Islet of Langerhans (tissue), 1 donor: ENCODE data around the gene RIC8A.

Source experiments
- FAIRE-seq: peaks from one replicate; lab custom pipeline; 2011; peaks lifted over from hg19 to GRCh38; lab: Jason Lieb, UNC

RIC8A gene

DNA sequence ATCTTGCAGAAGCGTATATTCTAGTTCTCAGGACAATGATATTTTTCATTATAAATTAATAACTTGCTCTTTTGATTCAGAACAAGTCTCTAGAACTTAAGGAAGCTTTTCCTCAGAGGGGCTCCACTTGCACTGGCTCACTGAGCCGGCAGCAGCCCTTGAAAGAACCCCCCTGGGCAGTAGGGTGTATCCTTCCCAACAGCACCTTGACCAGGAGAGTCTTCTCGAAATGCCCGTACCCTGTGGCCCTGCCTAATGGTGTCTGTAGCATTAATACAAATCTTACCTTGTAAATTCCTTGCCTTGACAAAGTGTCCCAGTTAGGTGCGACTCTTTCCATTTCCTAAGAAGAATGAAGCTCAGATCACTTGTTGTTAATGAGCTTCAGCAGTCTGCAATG is 42.8 kb downstream of the RIC8A start:
- no peak for FAIRE-seq

- no peak for FAIRE-seq
These were observed 43.3 kb downstream of the RIC8A start for GRCh38 chr11:250740-251299.

GRCh38 chr11:251550-251949 is 44.0 kb downstream of the RIC8A start:
- no peak for FAIRE-seq

DNA sequence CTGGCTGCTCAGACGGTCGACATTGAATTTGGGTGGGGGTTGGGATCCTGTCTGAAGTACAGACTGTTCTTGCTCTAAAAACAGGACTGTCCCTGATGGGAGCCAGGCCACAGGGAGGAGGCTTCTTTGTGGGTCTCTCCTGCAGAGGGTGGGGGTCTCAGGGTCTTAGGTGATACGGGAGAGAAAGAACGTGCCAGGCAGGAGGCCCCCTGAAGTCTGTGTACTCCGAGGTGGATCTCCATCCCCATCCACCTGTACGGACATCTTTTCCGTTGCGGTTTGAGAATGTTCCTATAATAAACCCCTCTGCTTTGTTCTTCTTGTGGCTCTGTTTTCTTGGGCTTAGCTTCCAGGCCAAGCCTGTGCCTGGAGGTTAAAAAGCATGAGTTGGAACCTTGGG is 45.2 kb downstream of the RIC8A start:
- FAIRE-seq, result no peak

DNA sequence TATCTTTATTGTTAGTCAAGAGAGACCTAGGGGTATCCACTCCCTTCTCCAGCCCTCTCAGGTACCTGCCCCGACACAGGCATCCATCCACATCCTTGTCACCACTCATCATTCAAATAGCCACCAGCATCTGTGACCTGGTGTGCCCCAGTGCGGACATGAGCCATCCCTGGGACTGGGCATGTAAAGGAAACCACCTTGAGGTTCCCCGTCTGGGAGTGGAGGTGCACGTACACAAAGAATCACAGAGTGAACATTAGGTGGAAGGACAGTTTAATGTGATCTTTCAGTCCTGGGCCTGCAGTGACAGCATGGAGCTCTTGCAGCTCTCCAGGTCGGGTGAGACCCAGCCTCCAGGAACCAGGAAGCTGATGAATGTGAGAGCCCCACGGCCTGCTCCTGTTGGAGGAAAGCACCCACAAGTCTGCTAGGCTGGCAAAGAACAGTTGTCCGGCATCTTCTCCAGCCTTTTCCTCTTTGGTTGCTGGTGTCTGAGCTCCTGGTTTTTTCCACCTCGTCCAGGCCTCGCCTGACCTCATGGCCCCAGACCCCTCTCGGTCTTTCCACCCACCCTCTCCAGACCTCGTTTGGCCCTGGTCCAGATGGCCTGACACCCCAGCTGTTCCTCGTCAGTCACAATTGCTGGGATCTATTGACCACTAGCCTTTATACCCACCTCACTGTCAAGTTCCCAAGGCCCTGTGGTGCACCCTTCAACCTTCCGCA is 45.8 kb downstream of the RIC8A start:
- no peak for FAIRE-seq

DNA sequence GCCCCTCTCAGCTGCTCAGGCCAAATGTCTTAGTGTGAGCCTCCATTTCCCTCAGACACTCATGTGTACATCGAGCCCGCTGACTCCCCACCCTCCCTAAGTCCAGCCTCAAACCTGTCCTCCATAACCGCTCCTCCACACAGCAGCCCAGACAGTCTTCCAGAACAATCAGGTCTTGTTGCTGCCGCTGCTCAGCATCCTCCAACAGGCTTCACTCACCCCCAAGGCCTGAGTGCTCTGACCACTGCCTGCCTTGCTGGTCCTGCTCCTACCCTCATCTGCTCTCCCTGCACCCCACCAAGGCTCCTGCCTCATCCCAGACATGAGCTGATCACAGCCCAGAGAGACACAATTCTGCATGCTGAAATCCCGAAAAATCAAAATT is 46.4 kb downstream of the RIC8A start:
- no peak for FAIRE-seq

GRCh38 chr11:255176-255575 is 47.7 kb downstream of the RIC8A start:
- no peak for FAIRE-seq

DNA sequence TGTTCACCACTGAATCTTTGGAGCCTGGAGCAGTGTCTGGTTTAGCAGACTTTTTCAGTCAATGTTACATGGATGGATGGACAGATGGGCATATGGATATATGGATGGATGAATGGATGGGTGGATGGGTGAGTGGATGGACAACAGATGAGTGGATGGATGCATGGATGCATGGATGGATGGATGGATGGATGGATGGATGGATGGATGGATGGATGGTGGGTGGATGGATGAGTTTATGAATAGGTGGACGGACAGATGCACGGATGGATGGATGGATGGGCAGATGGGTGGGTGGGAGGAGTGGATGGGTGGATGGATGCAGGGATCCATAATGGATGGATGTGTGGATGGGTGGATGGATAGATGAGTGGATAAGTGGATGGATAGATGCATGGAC is 48.3 kb downstream of the RIC8A start:
- FAIRE-seq, result no peak

GRCh38 chr11:256952-257737 is 49.6 kb downstream of the RIC8A start:
- no peak for FAIRE-seq

DNA sequence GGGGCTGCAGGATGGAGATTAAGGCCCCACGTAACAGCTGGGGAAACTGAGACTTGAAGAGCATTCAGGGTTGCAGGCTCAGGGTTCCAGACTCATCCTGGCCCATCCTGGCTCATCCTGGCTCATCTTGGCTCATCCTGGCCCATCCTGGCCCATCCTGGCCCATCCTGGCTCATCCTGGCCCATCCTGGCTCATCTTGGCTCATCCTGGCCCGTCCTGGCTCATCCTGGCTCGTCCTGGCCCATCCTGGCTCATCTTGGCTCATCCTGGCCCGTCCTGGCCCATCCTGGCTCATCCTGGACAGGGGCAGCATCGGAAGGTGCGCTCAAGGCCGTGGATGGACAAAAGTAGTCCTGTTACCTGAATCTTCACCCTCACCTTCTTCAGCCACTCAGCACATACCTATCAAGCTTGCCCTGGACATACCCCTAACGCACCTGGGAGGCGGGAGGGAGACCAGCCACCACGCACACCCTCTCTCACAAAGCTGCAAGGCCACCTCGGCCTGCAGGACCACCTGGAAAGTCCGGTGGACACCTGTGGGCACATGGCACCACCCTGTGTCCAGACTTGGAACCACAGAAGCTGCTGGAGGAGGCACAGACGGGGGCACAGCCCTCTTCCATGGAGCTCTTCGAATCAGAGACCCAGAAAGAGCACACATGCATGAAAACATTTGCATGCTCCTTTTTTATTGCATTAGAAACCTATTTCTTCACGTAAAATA is 50.4 kb downstream of the RIC8A start:
- FAIRE-seq, result no peak

GRCh38 chr11:259413-259812 is 51.9 kb downstream of the RIC8A start:
- FAIRE-seq, result no peak

GRCh38 chr11:261624-262023 is 54.1 kb downstream of the RIC8A start:
- no peak for FAIRE-seq
